Smooth muscle cell (in vitro differentiated cells): ENCODE data around the gene PICALM. TPM values are rescaled to one million over a fixed set of nuclear protein-coding genes. Genes with fewer than 3 reads are reported as not detected.

Source experiments
- DNase-seq: peaks from one replicate; lab custom pipeline; 2025; ENCODE audit not compliant: unreplicated experiment; lab: John Stamatoyannopoulos, UW
- H2AFZ ChIP-seq: fragments of 200-600 bp; sonication (generic); 2 replicates; pipeline ENCODE4 v1.6.0; 2016; ENCODE audit warnings: antibody characterized with exemption, low read depth, mild to moderate bottlenecking
- H3F3A ChIP-seq: fragments of 200-600 bp; sonication (generic); 2 replicates; pipeline ENCODE4 v1.6.0; 2017; ENCODE audit warnings: antibody characterized with exemption, low read depth
- H3K27ac ChIP-seq: fragments of 200-600 bp; sonication (generic); 2 replicates; pipeline ENCODE4 v1.5.1; 2016; ENCODE audit warnings: low read depth, mild to moderate bottlenecking
- H3K27me3 ChIP-seq: fragments of 200-600 bp; sonication (generic); 2 replicates; pipeline ENCODE4 v1.6.1; 2016; ENCODE audit warnings: low read depth, mild to moderate bottlenecking
- H3K36me3 ChIP-seq: fragments of 200-600 bp; sonication (generic); 2 replicates; pipeline ENCODE4 v1.5.1; 2016; ENCODE audit warnings: low read depth
- H3K4me1 ChIP-seq: fragments of 200-600 bp; sonication (generic); 2 replicates; pipeline ENCODE4 v1.5.1; 2016; ENCODE audit warnings: low read depth
- H3K4me2 ChIP-seq: fragments of 200-600 bp; sonication (generic); 2 replicates; pipeline ENCODE4 v1.6.0; 2016; ENCODE audit warnings: mild to moderate bottlenecking
- H3K4me3 ChIP-seq: fragments of 200-600 bp; sonication (generic); 2 replicates; pipeline ENCODE4 v1.5.1; 2016; ENCODE audit warnings: mild to moderate bottlenecking
- H3K79me2 ChIP-seq: fragments of 200-600 bp; sonication (generic); 2 replicates; pipeline ENCODE4 v1.6.0; 2016; ENCODE audit warnings: low read depth, mild to moderate bottlenecking
- H3K9ac ChIP-seq: fragments of 200-600 bp; sonication (generic); 2 replicates; pipeline ENCODE4 v1.6.0; 2016; ENCODE audit warnings: low read depth
- H3K9me3 ChIP-seq: fragments of 200-600 bp; sonication (generic); replicated peaks from 2 replicates; pipeline ENCODE4 v1.5.1; 2016; ENCODE audit warnings: low read depth
- H4K20me1 ChIP-seq: fragments of 200-600 bp; sonication (generic); 2 replicates; pipeline ENCODE4 v1.6.0; 2016; ENCODE audit warnings: low read depth
- CTCF ChIP-seq: fragments of 200-600 bp; sonication (generic); IDR thresholded peaks from 2 replicates; pipeline ENCODE4 v1.5.1; 2017; ENCODE audit warnings: borderline replicate concordance, mild to moderate bottlenecking, antibody characterized with exemption; ENCODE audit not compliant: insufficient read depth, poor library complexity, severe bottlenecking
- WGBS: methylation state at CpG from one replicate; pipeline ENCODE4 v1.1.7; 2016; ENCODE audit warnings: low lambda C conversion rate; 5-methylcytosine and 5-hydroxymethylcytosine counted together
- polyA plus RNA-seq: library from polyadenylated mRNA; unstranded; fragments of >200 nt; fragmentation: Nextera tagmentation; extraction: Ambion mirVana; gene quantifications from 2 replicates; pipeline ENCODE4 v1.2.1, GENCODE V29; 2016
- total RNA-seq: library from RNA; depleted of rRNA; stranded (reverse); fragments of >200 nt; gene quantifications from 2 replicates; pipeline ENCODE4 v1.2.3, GENCODE V29; 2014

The PICALM gene
- total and polyA plus RNA-seq, 2 experiments from 2014 or later: 72.9 to 420 TPM

GRCh38 chr11:86072211-86072610 lies 3.3 kb upstream of the PICALM start:
- H3K4me3 ChIP-seq: no peak overlapping the region
- no peak overlapping the region for H3K9ac ChIP-seq
- peaks cover 13% of the 10 kb centered on the region for H3K4me1 ChIP-seq
- H3K27me3 ChIP-seq: no peaks in the 10 kb centered on the region
- WGBS: 87% methylated on average over 5 of the region's 5 CpGs
- peaks cover 11% of the 10 kb centered on the region for H3F3A ChIP-seq
- H4K20me1 ChIP-seq: peaks cover 14% of the 10 kb centered on the region
- no peak for DNase-seq
- TF ChIP-seq CTCF: no peak
- no peaks in the 10 kb centered on the region for H3K9me3 ChIP-seq
- H3K4me2 ChIP-seq: no peak overlapping the region
- peak overlapping the region; percentile 6 for H3K27ac ChIP-seq
- H2AFZ ChIP-seq: no peak overlapping the region
- H3K36me3 ChIP-seq: no peaks in the 10 kb centered on the region
- H3K79me2 ChIP-seq: peaks cover 16% of the 10 kb centered on the region

GRCh38 chr11:86070142-86071056 lies 1.5 kb upstream of the PICALM start:
- H3K27me3 ChIP-seq: no peaks in the 10 kb centered on the region
- peak overlapping the region; percentile 84 for H3K4me2 ChIP-seq
- H3K4me1 ChIP-seq: peaks cover 23% of the 10 kb centered on the region
- H3F3A ChIP-seq: peaks cover 11% of the 10 kb centered on the region
- H3K79me2 ChIP-seq: peaks cover 35% of the 10 kb centered on the region
- H3K9ac ChIP-seq: peak overlapping the region; percentile 96
- WGBS: 66% methylated on average over 2 of the region's 2 CpGs
- H2AFZ ChIP-seq: no peak overlapping the region
- TF ChIP-seq CTCF: no peak
- peak overlapping the region; percentile 100 for H3K27ac ChIP-seq
- no peak overlapping the region for H3K4me3 ChIP-seq
- no peaks in the 10 kb centered on the region for H3K9me3 ChIP-seq
- peaks cover 32% of the 10 kb centered on the region for H4K20me1 ChIP-seq
- no peak for DNase-seq
- H3K36me3 ChIP-seq: no peaks in the 10 kb centered on the region

GRCh38 chr11:86069408-86070101 lies 671 bp upstream of the PICALM start:
- Histone ChIP-seq H3K9ac (peak overlapping the region; percentile 96), H3K4me1 (peaks cover 29% of the 10 kb centered on the region), H4K20me1 (peaks cover 40% of the 10 kb centered on the region), H3K4me3 (peak overlapping the region; percentile 79), H3K4me2 (peak overlapping the region; percentile 84), H3K27ac (peak overlapping the region; percentile 100), H3K79me2 (peaks cover 43% of the 10 kb centered on the region), H3K27me3 (no peaks in the 10 kb centered on the region), H2AFZ (peak overlapping the region; percentile 71), H3F3A (peaks cover 11% of the 10 kb centered on the region), H3K36me3 (no peaks in the 10 kb centered on the region), H3K9me3 (no peaks in the 10 kb centered on the region)
- TF ChIP-seq CTCF: no peak
- 0% methylated on average over 11 of the region's 14 CpGs for WGBS
- DNase-seq: no peak
